HepG2 (cell line): Measurements from ENCODE around the gene MPPE1. TPM values are rescaled to one million over a fixed set of nuclear protein-coding genes. Genes with fewer than 3 reads are reported as not detected.

ENCODE experiments used
- CHD4 ChIP-seq: fragments of 200-600 bp; sonication (generic); IDR thresholded peaks from 2 replicates; pipeline ENCODE4 v1.7.0; 2017; ENCODE audit warnings: mild to moderate bottlenecking, low read length, borderline replicate concordance
- DPF2 ChIP-seq: sonication (generic); formaldehyde crosslinking; IDR thresholded peaks from 2 replicates; pipeline ENCODE4 v1.4.0; 2020; ENCODE audit warnings: mild to moderate bottlenecking, low read depth, missing genetic modification reagents, borderline replicate concordance
- ETV6 ChIP-seq: sonication (generic); formaldehyde crosslinking; conservative IDR thresholded peaks from 2 replicates; pipeline ENCODE4 v1.4.0; 2020; ENCODE audit warnings: missing genetic modification reagents
- FLYWCH1 ChIP-seq: sonication (generic); formaldehyde crosslinking; IDR thresholded peaks from 2 replicates; pipeline ENCODE4 v1.8.1; 2023; ENCODE audit warnings: mild to moderate bottlenecking, missing genetic modification reagents
- FOSL1 ChIP-seq: sonication (generic); formaldehyde crosslinking; IDR thresholded peaks from 2 replicates; pipeline ENCODE4 v1.9.0; 2021; ENCODE audit warnings: missing genetic modification reagents, borderline replicate concordance
- GATAD2A ChIP-seq: IDR thresholded peaks from 2 replicates; pipeline ENCODE4 v1.6.1; 2016
- GMEB2 ChIP-seq: IDR thresholded peaks from 2 replicates; pipeline ENCODE4 v1.6.1; 2016; ENCODE audit warnings: missing biosample characterization, missing genetic modification reagents, low read depth
- NAIF1 ChIP-seq: sonication (generic); formaldehyde crosslinking; IDR thresholded peaks from 2 replicates; pipeline ENCODE4 v1.5.0; 2020; ENCODE audit warnings: mild to moderate bottlenecking, missing genetic modification reagents, borderline replicate concordance
- NFIC ChIP-seq: IDR thresholded peaks from 2 replicates; pipeline ENCODE4 v1.6.1; 2012; ENCODE audit warnings: mild to moderate bottlenecking, low read length, inconsistent platforms
- PHF21A ChIP-seq: sonication (generic); formaldehyde crosslinking; IDR thresholded peaks from 2 replicates; pipeline ENCODE4 v1.5.0; 2020; ENCODE audit warnings: mild to moderate bottlenecking, missing genetic modification reagents
- SOX5 ChIP-seq: IDR thresholded peaks from 2 replicates; pipeline ENCODE4 v1.6.1; 2016; ENCODE audit warnings: borderline replicate concordance
- TERF1 ChIP-seq: sonication (generic); formaldehyde crosslinking; IDR thresholded peaks from 2 replicates; pipeline ENCODE4 v1.8.0; 2022; ENCODE audit warnings: mild to moderate bottlenecking, missing genetic modification reagents, moderate library complexity
- ZMYM2 ChIP-seq: sonication (generic); formaldehyde crosslinking; IDR thresholded peaks from 2 replicates; pipeline ENCODE4 v1.8.0; 2022; ENCODE audit warnings: mild to moderate bottlenecking, missing genetic modification reagents
- ZNF274 ChIP-seq: sonication (generic); formaldehyde crosslinking; IDR thresholded peaks from 2 replicates; pipeline ENCODE4 v1.5.1; 2020; ENCODE audit warnings: mild to moderate bottlenecking, missing genetic modification reagents
- ZNF276 ChIP-seq: sonication (generic); formaldehyde crosslinking; IDR thresholded peaks from 2 replicates; pipeline ENCODE4 v1.4.0; 2020; ENCODE audit warnings: mild to moderate bottlenecking, low read depth, missing genetic modification reagents
- ZNF546 ChIP-seq: sonication (generic); formaldehyde crosslinking; conservative IDR thresholded peaks from 2 replicates; pipeline ENCODE4 v1.8.1; 2023; ENCODE audit warnings: mild to moderate bottlenecking, missing genetic modification reagents
- ZNF646 ChIP-seq: sonication (generic); formaldehyde crosslinking; IDR thresholded peaks from 2 replicates; pipeline ENCODE4 v1.9.0; 2021; ENCODE audit warnings: mild to moderate bottlenecking, missing genetic modification reagents
- ZSCAN31 ChIP-seq: sonication (generic); formaldehyde crosslinking; IDR thresholded peaks from 2 replicates; pipeline ENCODE4 v1.5.0; 2020; ENCODE audit warnings: low read depth, mild to moderate bottlenecking, missing genetic modification reagents
- polyA plus RNA-seq, 8 experiments: library from polyadenylated mRNA; depleted of rRNA in 3 of 8; stranded (reverse) in 7 of 8; unstranded in 1 of 8; fragments of >200 nt; fragmentation: Illumina TruSeq in 4 of 8; extraction: Trizol in 4 of 8; gene quantifications; 2 replicates each; pipeline versions ENCODE4 v1.2.1 to v1.2.3, GENCODE V29; 2011 to 2016; ENCODE audit warnings: low read depth in 4 of 8, missing spikeins in 1 of 8, mixed read lengths in 1 of 8; ENCODE audit not compliant: insufficient read depth in 1 of 8
- total RNA-seq, 5 experiments: library from RNA; depleted of rRNA; stranded (reverse); fragments of >200 nt; fragmentation: Illumina TruSeq; extraction: Trizol; gene quantifications; 2 replicates each; pipeline ENCODE4 v1.2.3, GENCODE V29; 2016; ENCODE audit warnings: low read depth in 1 of 5

Gene MPPE1
- total and polyA plus RNA-seq, 2 of the 13 experiments (the other 11 are each of a cell fraction or from before 2014, with no cell fraction given): 9.6 to 11.9 TPM

- TF ChIP-seq ZNF646 (CRISPR knock-in tag) (no peak), DPF2 (CRISPR knock-in tag) (no peak), GATAD2A (CRISPR knock-in tag) (no peak), NAIF1 (CRISPR knock-in tag) (no peak; the same call in 1 of the 2 replicates), ZNF546 (CRISPR knock-in tag) (peak; percentile 33; the same call in 1 of the 2 replicates), PHF21A (CRISPR knock-in tag) (peak; percentile 83), TERF1 (CRISPR knock-in tag) (no peak; the same call in 1 of the 2 replicates), CHD4 (no peak), FOSL1 (CRISPR knock-in tag) (no peak; the same call in 1 of the 2 replicates), NFIC (no peak), ZNF276 (CRISPR knock-in tag) (no peak), ZSCAN31 (peak; percentile 74; the same call in 1 of the 2 replicates), ZNF274 (CRISPR knock-in tag) (peak; percentile 83), SOX5 (CRISPR knock-in tag) (no peak), GMEB2 (CRISPR knock-in tag) (no peak; the same call in 1 of the 2 replicates), ZMYM2 (no peak; the same call in 1 of the 2 replicates), FLYWCH1 (CRISPR knock-in tag) (no peak), ETV6 (CRISPR knock-in tag) (0 out of 2 replicates have a peak, but pooled peaks have one; percentile 30)
Observed at GRCh38 chr18:11908182-11909060, at the start of gene MPPE1 (continued).
